Measurements from ENCODE around the gene FBLN2.

FBLN2 gene

DNA sequence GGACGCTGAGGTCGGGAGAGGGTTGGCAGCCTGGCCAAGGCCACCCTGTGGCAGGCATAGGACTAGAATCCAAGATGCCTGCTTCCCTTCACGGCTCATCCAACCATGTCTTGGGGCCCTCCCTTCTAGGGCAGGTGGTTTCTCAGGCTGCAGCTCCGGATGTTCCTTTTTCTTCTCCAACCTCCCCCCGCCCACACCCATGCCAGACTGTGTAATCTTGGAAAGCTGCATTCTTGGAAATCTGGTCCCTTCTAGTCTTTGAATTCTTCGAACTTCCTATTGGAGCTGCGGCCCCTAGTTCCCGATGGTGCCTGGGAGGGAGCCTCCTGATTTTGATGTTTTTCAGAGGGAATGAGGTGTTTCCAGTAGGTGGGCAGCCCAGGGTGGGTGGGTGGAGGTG, 109.8 kb downstream of the FBLN2 start:
- H3K4me3 ChIP-seq (ENCODE audit: low read depth, low read length): no peak overlapping the region
- H3K27me3 ChIP-seq (replicated peaks): peaks cover 3% of the 10 kb centered on the region
- no peak for DNase-seq
- no peak for TF ChIP-seq CTCF (IDR thresholded peaks at IDR 0.05; ENCODE audit: low read depth, low read length, missing control alignments)
- H3K27ac ChIP-seq: no peak overlapping the region
- H3K36me3 ChIP-seq (replicated peaks): no peaks in the 10 kb centered on the region
- in situ Hi-C loops (cut with HindIII; ENCODE audit: low pct_ligation_motif_present, low sequenced_read_pairs): no loop called here

DNA sequence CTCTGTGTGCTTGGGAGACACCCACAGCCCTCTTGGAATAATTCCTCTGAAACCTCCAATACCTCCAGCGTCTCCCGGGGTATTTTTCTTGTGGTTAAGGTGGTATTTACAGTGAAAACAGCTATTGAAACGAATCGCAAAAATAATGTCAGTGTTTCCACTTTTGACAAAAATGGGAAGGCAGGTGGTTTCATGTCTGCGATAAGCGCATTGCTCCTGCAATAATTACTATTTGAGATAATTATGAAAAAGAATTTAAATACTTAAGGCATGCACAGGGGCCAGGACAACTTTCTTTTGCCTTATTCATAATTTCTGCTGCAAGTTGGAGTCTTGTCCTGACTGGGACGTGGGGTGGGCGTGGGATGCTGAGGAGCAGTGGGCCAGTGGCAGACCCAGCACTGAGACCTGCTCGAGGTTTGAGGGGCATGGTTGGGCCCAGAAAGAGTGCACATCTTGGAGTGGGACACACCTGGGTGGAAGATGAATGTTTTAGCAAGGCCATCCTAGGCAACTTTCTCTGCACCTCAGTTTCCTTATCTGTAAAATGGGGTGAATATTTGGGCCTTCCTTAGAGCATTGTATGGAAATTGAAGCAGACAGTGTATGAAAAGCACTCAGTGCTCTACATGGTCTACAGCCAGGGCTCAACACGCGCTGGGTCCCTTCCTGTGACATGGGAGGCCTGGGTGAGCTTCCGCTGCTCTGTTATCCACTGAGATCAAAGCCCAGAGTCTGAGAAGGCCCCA, 110.5 kb downstream of the FBLN2 start:
- Histone ChIP-seq H3K27ac (no peak overlapping the region), H3K36me3 (replicated peaks) (no peaks in the 10 kb centered on the region), H3K27me3 (replicated peaks) (peaks cover 3% of the 10 kb centered on the region), H3K4me3 (ENCODE audit: low read depth, low read length) (no peak overlapping the region)
- TF ChIP-seq CTCF (IDR thresholded peaks at IDR 0.05; ENCODE audit: low read depth, low read length, missing control alignments): no peak
- in situ Hi-C loops (cut with HindIII; ENCODE audit: low pct_ligation_motif_present, low sequenced_read_pairs): no loop called here
- DNase-seq: no peak

- H3K27me3 ChIP-seq (replicated peaks): peaks cover 3% of the 10 kb centered on the region
- in situ Hi-C loops (cut with HindIII; ENCODE audit: low pct_ligation_motif_present, low sequenced_read_pairs): no loop called here
- no peak for DNase-seq
- H3K27ac ChIP-seq: no peak overlapping the region
- no peaks in the 10 kb centered on the region for H3K36me3 ChIP-seq (replicated peaks)
- no peak overlapping the region for H3K4me3 ChIP-seq (ENCODE audit: low read depth, low read length)
- TF ChIP-seq CTCF (IDR thresholded peaks at IDR 0.05; ENCODE audit: low read depth, low read length, missing control alignments): no peak
Observed at GRCh38 chr3:13660042-13660874, 111.3 kb downstream of the FBLN2 start.

DNA sequence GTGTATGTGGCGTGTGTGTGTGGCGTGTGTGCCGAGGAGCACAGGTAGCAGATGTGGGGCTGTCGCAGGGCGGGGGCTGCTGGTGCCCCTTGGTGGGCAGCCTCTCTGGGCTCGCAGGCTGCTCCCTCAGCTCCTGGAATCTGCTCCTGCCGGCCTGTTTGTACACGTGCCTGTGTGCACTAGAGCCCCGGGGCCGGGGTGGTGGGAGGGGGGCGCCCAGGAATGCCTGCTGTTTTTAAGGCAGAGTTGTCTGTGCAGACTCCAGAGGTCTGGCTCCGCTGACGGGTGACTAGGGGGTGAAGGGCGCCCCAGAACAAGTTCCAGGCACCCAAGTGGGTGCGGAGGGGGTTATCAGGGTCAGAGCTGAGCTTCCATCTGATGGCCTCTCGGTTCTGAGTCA, 112.2 kb downstream of the FBLN2 start:
- no peak for TF ChIP-seq CTCF (IDR thresholded peaks at IDR 0.05; ENCODE audit: low read depth, low read length, missing control alignments)
- in situ Hi-C loops (cut with HindIII; ENCODE audit: low pct_ligation_motif_present, low sequenced_read_pairs): no loop called here
- Histone ChIP-seq H3K27me3 (replicated peaks) (peaks cover 3% of the 10 kb centered on the region), H3K36me3 (replicated peaks) (no peaks in the 10 kb centered on the region), H3K27ac (no peak overlapping the region), H3K4me3 (ENCODE audit: low read depth, low read length) (no peak overlapping the region)
- no peak for DNase-seq

DNA sequence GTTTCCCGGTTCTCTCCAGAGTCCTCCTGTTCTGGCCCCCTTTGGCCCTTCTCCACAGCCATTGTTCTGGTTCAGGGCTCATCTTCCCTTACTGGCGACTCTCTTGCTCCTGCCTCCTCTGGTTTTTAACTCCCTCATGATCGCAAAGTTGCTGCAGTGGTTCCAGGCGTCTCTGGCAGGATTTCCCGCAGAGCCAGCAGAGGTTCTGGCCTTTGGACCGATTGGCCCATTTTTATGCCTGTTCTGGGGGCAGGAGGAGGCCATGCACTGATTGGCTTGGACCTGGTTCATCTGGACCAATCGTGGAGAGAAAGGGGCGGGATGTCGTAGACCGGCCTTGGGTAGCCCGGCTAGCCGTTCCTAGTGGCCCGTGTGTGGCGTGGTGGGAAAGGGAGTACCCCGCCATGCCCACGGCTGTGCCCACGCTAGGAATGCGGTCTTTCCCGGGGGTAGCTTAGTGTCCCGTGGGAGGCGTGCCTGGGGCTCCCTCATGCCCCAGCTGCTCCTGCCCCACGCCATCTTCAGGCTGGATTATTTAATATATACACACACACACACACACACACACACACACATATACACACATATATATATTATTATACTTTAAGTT, 113.4 kb downstream of the FBLN2 start:
- in situ Hi-C loops (cut with HindIII; ENCODE audit: low pct_ligation_motif_present, low sequenced_read_pairs): no loop called here
- peaks cover 1% of the 10 kb centered on the region for H3K27me3 ChIP-seq (replicated peaks)
- no peak for TF ChIP-seq CTCF (IDR thresholded peaks at IDR 0.05; ENCODE audit: low read depth, low read length, missing control alignments)
- no peaks in the 10 kb centered on the region for H3K36me3 ChIP-seq (replicated peaks)
- H3K4me3 ChIP-seq (ENCODE audit: low read depth, low read length): no peak overlapping the region
- no peak for DNase-seq
- no peak overlapping the region for H3K27ac ChIP-seq

All from brain microvascular endothelial cell (primary cell).